Loucy (cell line): ENCODE measurements around the gene PPP1R15B.

Experiments used
- H2AFZ ChIP-seq: fragments of 200-600 bp; sonication (generic); 2 replicates; pipeline ENCODE4 v1.6.0; 2016; ENCODE audit warnings: antibody characterized with exemption, mild to moderate bottlenecking, low read length, moderate library complexity
- H3F3A ChIP-seq: fragments of 200-600 bp; 2 replicates; pipeline ENCODE4 v1.6.0; 2016; ENCODE audit warnings: antibody characterized with exemption, low read depth, mild to moderate bottlenecking
- H3K27me3 ChIP-seq: fragments of 200-600 bp; sonication (generic); 2 replicates; pipeline ENCODE4 v1.6.1; 2014; ENCODE audit warnings: low read length, mild to moderate bottlenecking; ENCODE audit not compliant: insufficient read depth, poor library complexity, severe bottlenecking
- H3K36me3 ChIP-seq: fragments of 200-600 bp; sonication (generic); 2 replicates; pipeline ENCODE4 v1.6.1; 2016; ENCODE audit warnings: low read length; ENCODE audit not compliant: insufficient read depth
- H3K4me1 ChIP-seq: fragments of 200-600 bp; sonication (generic); 2 replicates; pipeline ENCODE4 v1.5.1; 2014; ENCODE audit warnings: low read length, mild to moderate bottlenecking; ENCODE audit not compliant: insufficient read depth, poor library complexity, severe bottlenecking
- H3K4me2 ChIP-seq: fragments of 200-600 bp; sonication (generic); 2 replicates; pipeline ENCODE4 v1.6.0; 2014; ENCODE audit warnings: antibody characterized with exemption, low read length, low read depth, mild to moderate bottlenecking; ENCODE audit not compliant: poor library complexity, severe bottlenecking
- H3K4me3 ChIP-seq: fragments of 200-600 bp; sonication (generic); 2 replicates; pipeline ENCODE4 v1.5.1; 2014; ENCODE audit warnings: low read length, mild to moderate bottlenecking, mixed read lengths; ENCODE audit not compliant: poor library complexity, severe bottlenecking
- H3K79me2 ChIP-seq: fragments of 200-600 bp; sonication (generic); 2 replicates; pipeline ENCODE4 v1.6.1; 2014; ENCODE audit warnings: low read length; ENCODE audit not compliant: insufficient read depth
- H3K9ac ChIP-seq: fragments of 200-600 bp; sonication (generic); 2 replicates; pipeline ENCODE4 v1.6.0; 2014; ENCODE audit warnings: mild to moderate bottlenecking, low read depth, low read length, moderate library complexity; ENCODE audit not compliant: poor library complexity, severe bottlenecking
- H3K9me2 ChIP-seq: fragments of 200-600 bp; sonication (generic); replicated peaks from 2 replicates; pipeline ENCODE4 v1.6.1; 2016; ENCODE audit warnings: low read depth, low read length, mixed read lengths
- H3K9me3 ChIP-seq: fragments of 200-600 bp; sonication (generic); 2 replicates; pipeline ENCODE4 v1.6.1; 2014; ENCODE audit warnings: mild to moderate bottlenecking, antibody characterized with exemption, low read length, low read depth; ENCODE audit not compliant: insufficient read depth
- H4K20me1 ChIP-seq: fragments of 200-600 bp; sonication (generic); 2 replicates; pipeline ENCODE4 v1.6.0; 2014; ENCODE audit warnings: antibody characterized with exemption, low read length, mild to moderate bottlenecking; ENCODE audit not compliant: insufficient read depth, poor library complexity, severe bottlenecking
- CTCF ChIP-seq: fragments of 200-600 bp; sonication (generic); conservative IDR thresholded peaks from 2 replicates; pipeline ENCODE4 v1.5.1; 2014; ENCODE audit warnings: mild to moderate bottlenecking, antibody characterized with exemption, low read length
- EZH2phosphoT487 ChIP-seq: fragments of 200-600 bp; IDR thresholded peaks from 2 replicates; pipeline ENCODE4 v1.6.1; 2018; ENCODE audit warnings: antibody characterized with exemption, mild to moderate bottlenecking, moderate library complexity, borderline replicate concordance

Gene PPP1R15B

GRCh38 chr1:204414016-204414415 is 2.4 kb upstream of the PPP1R15B start:
- Histone ChIP-seq H3K4me2 (no peak overlapping the region), H3K4me1 (peaks cover 32% of the 10 kb centered on the region), H3K4me3 (no peak overlapping the region)

GRCh38 chr1:204413170-204413535 is 1.5 kb upstream of the PPP1R15B start:
- no peaks in the 10 kb centered on the region for H3F3A ChIP-seq
- H3K4me3 ChIP-seq, result no peak overlapping the region
- no peaks in the 10 kb centered on the region for H3K36me3 ChIP-seq
- H3K79me2 ChIP-seq, result peaks cover 34% of the 10 kb centered on the region
- peak overlapping the region; percentile 1 for H3K4me2 ChIP-seq
- no peak overlapping the region for H3K9ac ChIP-seq
- TF ChIP-seq CTCF, result no peak
- no peak for TF ChIP-seq EZH2phosphoT487
- no peak overlapping the region for H2AFZ ChIP-seq
- H4K20me1 ChIP-seq, result peaks cover 30% of the 10 kb centered on the region
- no peaks in the 10 kb centered on the region for H3K9me3 ChIP-seq
- H3K4me1 ChIP-seq, result peaks cover 33% of the 10 kb centered on the region
- H3K9me2 ChIP-seq, result no peaks in the 10 kb centered on the region
- H3K27me3 ChIP-seq, result peaks cover 8% of the 10 kb centered on the region

More at GRCh38 chr1:204414016-204414415, 2.4 kb upstream of the PPP1R15B start:
- TF ChIP-seq EZH2phosphoT487 (no peak), CTCF (no peak)
- Histone ChIP-seq H3K9me3 (no peaks in the 10 kb centered on the region), H3K9ac (no peak overlapping the region), H4K20me1 (peaks cover 22% of the 10 kb centered on the region), H2AFZ (no peak overlapping the region), H3K9me2 (no peaks in the 10 kb centered on the region), H3F3A (no peaks in the 10 kb centered on the region), H3K79me2 (peaks cover 26% of the 10 kb centered on the region), H3K27me3 (peaks cover 8% of the 10 kb centered on the region), H3K36me3 (no peaks in the 10 kb centered on the region)

- Histone ChIP-seq H3K4me1 (peaks cover 21% of the 10 kb centered on the region), H3K36me3 (peaks cover 3% of the 10 kb centered on the region), H2AFZ (peak overlapping the region; percentile 80; the same call in 1 of the 2 replicates), H3K79me2 (peaks cover 57% of the 10 kb centered on the region), H4K20me1 (peaks cover 53% of the 10 kb centered on the region), H3F3A (no peaks in the 10 kb centered on the region), H3K9me3 (no peaks in the 10 kb centered on the region), H3K27me3 (peaks cover 8% of the 10 kb centered on the region), H3K4me3 (peak overlapping the region; percentile 99), H3K9ac (peak overlapping the region; percentile 99), H3K9me2 (no peaks in the 10 kb centered on the region), H3K4me2 (peak overlapping the region; percentile 74)
- no peak for TF ChIP-seq CTCF
- TF ChIP-seq EZH2phosphoT487, result no peak
Observed at GRCh38 chr1:204410688-204411450, 748 bp downstream of the PPP1R15B start.
